Measurements from ENCODE around the gene TBC1D22B.
"Not testable (repeated sequence)": the region's sequence is repeated elsewhere in the genome, so short reads cannot be mapped to it uniquely, and the experiment has no call there.

Gene TBC1D22B

GRCh38 chr6:37304766-37305165 lies 47.2 kb downstream of the TBC1D22B start:
- DNase-seq: no peak

GRCh38 chr6:37305841-37306425 lies 48.4 kb downstream of the TBC1D22B start:
- DNase-seq: peak in 1 of 3 experiments; percentile 14

DNA sequence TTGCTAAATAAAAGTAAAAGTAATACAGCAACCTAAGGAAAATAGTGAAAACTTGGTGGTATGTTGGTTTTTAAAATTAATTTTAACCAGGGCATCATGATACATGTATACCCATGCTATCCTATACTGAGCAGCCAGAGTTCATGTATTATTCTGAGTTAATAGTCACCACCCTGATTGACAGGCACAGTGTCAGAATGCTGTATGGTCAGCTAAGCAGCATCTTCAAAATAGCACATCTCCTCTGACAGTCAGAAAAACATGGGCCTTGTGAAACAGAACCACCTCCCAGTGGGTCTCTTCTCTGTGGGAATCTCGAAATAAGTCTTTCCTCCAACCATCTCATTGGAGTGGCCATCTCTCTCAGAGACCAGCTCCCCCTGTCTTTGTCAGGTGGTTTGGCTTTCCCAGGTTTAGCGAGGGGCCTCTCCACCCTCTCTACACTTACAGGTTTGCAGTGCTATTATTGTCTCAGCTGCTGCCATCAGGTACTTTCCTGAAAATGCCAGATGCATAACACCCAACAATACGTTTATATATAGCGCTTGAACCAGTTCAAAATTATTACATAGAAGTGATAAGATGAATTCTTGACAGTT lies 49.2 kb downstream of the TBC1D22B start:
- peak; percentile 28 to 68 (median 66) for DNase-seq

- not testable (repeated sequence) for DNase-seq
Observed at GRCh38 chr6:37307484-37307883, 49.9 kb downstream of the TBC1D22B start.

GRCh38 chr6:37308069-37308815 lies 50.7 kb downstream of the TBC1D22B start:
- peak; percentile 70 to 98 (median 97) for DNase-seq

GRCh38 chr6:37309046-37309445 lies 51.5 kb downstream of the TBC1D22B start:
- DNase-seq: no peak

GRCh38 chr6:37309692-37310091 lies 52.1 kb downstream of the TBC1D22B start:
- no peak for DNase-seq

- DNase-seq: no peak
Observed at GRCh38 chr6:37310966-37311365, 53.4 kb downstream of the TBC1D22B start.

GRCh38 chr6:37311741-37312473 lies 54.3 kb downstream of the TBC1D22B start:
- no peak for DNase-seq

DNA sequence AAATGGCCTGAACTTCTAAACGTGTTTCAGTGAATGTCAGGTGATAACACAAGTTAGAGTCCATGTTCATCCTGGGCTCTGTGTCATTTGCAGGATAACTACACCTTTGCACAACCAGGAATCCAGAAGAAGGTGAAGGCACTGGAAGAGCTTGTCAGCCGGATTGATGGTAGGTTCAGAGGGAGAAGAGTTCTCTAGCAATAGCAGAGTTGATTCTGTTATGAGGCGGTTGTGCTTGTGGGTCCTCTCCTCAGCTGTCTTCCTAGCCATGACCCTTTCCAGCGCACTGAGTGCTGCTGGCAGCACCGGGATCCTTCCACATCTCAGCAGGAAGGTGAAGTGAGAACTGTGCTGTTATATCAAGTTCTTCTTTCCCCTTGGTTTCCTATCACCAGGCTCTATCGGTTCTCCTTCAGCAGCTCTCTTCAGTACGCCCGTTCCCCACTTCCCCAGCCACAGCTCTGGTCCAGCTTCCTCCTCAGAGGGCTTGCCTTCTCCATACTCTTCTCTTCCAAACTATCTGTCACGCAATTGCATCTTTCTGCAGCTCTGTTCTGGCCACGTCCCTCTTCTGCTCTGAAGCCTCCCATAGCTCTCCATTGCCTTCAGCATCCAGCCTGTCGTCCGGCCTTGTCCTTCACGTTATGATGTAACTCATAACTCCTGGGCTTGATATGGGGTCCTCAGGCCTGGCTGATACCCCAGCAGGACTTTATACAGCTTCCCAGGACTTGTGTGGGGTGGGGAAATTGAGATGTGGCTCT lies 56.3 kb downstream of the TBC1D22B start:
- no peak for DNase-seq

GRCh38 chr6:37314487-37315156 lies 57.0 kb downstream of the TBC1D22B start:
- peak; percentile 20 to 57 (median 56) for DNase-seq

GRCh38 chr6:37315157-37315515 lies 57.6 kb downstream of the TBC1D22B start:
- no peak for DNase-seq

DNA sequence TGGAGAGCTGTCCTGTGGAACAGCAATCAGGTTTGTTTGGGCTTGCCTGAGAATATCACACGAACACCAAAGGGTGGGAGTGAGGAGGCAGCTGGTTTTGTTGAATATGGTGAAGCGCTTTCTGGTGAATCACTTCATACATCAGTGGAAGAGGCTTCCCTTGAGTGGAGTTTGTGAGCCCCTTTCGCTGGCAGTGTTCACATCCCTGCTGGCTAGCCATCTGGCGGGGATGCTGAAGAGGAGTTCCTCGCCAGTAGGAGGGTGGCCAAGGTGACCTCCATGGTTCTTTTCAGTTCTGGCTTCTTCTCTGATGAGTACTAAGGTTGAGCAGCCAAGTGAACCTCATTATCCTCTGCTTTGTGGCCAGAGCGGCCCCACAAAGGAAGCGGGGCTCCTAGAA lies 58.5 kb downstream of the TBC1D22B start:
- DNase-seq: no peak

DNA sequence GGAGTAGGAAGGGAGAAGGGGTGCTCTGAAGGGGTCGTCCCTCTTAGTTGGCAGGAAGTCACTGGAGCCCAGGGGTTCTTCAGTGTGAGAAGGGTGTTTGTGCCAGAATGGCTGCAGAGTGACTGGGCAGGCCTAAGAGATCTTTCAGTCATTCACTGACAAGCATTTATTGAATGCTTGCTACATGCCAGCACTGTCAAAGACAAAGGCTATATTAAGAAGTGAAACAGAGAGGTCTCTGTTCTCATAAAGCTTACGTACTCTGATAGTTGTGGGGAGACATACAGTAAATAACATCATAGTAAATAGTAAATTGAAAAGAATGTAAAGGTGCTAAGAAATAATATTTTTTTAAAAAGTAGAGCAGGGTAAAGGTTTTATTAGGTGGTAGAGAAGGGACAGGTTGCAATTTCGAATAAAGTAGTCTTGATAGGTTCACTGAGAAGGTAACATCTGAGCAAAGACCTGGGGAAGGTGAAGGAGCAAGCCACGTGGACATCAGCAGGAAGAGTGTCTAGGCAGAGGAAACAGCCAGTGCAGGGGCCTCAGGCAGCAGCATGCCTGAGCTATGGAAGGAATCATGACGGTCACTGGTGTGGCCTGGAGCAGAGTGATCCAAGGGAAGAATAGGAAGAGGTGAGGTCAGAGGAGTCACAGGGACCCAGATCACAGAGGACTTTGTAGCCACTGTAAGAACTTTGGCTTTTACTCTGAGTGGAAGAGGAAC lies 59.9 kb downstream of the TBC1D22B start:
- no peak for DNase-seq

DNA sequence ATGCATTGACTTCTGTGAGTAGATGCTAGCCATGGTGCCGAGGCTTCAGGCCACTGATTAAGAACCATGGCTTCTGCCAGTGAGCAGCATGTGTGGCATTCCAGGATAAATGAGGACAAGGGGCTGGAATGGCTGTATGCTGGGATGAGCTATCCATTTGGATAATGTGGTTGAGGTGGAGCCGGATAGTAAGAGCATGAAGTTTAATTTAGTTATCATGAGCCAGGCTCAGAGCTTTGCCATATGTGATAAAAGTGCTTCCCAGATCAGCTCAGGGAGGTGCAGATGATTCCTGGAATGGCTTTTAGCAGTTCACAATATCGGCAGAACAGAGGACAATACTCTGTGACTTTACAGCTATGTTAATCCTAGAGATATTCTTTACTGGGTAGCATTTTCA lies 61.6 kb downstream of the TBC1D22B start:
- DNase-seq: no peak

- no peak for DNase-seq
Observed at GRCh38 chr6:37319856-37320480, 62.4 kb downstream of the TBC1D22B start.

GRCh38 chr6:37320646-37321045 lies 63.1 kb downstream of the TBC1D22B start:
- peak in 1 of 3 experiments; percentile 45 for DNase-seq

GRCh38 chr6:37321101-37321500 lies 63.5 kb downstream of the TBC1D22B start:
- no peak for DNase-seq

DNA sequence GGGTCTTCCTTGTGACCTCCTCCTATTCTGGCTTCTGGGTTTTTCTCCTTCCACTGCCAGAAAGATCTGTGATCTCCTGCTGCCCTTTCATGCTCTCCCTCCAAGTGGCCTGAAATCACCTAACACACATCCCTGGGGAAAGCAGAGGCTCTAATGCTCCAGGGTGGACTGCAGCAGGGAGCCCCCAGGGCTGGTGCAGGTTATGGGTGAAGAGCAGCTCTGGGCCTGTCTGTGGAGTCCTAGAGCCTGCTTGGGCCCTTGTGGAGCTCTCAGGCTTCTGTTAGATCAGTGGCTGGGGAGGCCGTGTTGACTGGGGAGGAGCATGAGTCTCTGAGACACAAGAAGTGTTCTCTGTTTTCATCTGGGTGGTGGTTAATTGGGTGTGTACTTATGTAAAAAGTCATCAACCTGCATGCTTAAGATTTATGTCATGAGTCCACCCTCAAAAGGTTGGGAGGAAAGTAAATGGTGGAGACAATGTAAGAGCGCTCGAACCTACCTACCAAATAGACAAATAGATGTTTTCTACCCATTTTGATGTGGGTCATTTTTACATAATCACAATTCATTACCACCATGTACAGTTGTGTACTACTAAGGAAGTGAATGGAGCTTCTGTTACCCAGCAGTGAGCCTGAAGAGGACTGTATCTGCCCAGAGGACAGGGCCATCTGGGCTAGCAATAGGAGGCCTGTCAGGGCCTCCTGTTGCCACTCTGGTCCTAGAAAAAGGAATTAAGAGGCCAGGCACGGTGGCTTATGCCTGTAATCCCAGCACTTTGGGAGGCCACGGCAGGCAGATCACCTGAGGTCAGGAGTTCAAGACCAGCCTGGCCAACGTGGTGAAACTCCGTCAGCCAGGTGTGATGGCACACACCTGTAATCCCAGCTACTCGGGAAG lies 64.2 kb downstream of the TBC1D22B start:
- DNase-seq: no peak

- DNase-seq: peak in 2 of 3 experiments; percentile 6 to 40
Observed at GRCh38 chr6:37323580-37323979, 66.0 kb downstream of the TBC1D22B start.

All from NCI-H1417 (cell line).